ENCODE measurements around the gene SLC1A7. TPM values are rescaled to one million over a fixed set of nuclear protein-coding genes. Genes with fewer than 3 reads are reported as not detected.
A peak's percentile ranks its signal among the peaks of the same experiment; 100 is the strongest.

Gene SLC1A7
- total and polyA plus RNA-seq, 5 experiments from 2014 or later = not detected

DNA sequence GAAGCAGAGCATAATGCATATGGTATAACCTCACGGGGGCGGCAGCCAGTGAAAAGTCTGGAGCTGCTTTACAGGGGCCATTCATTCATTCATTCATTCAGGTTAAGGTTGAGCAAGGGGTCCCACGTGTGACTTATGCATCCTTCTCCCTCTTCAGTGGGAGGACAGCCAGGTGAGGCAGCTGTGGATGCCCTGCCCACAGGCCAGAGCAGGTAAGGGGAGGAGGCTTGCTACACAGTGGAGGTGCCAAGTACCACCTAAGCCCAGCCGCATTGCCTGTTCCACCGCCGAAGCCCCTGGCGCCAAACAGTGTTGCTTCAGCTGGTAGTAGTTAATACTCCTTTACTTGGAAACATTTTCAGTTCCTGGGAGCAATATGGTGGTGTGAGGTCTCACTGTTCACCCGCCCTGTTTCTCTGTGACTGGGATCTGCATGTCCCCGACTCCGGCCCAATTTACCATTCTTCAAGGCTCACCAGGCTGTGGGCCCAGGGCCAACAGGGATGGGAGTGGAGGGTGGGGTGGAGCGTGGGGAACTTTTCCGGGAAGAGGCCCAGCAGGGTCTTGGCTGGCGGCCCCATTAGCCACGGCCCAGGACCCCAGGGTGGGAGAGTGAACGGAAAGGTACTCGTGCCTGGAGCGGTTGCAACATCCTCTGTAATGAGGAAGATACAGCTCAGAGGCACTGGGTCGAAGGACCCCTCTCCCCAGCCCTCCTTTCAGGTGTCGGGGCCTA, 81.1 kb downstream of the SLC1A7 start:
- DNase-seq (no peak), ATAC-seq (no peak)
- POLR2A ChIA-PET = no interaction called here
- Mint-ChIP-seq H3K27ac (no peak overlapping the region), H3K9me3 (peaks cover 0 to 3% (median 0%) of the 10 kb centered on the region in 9 donors), H3K36me3 (peaks cover 0 to 2% (median 0%) of the 10 kb centered on the region in 3 donors), H3K4me3 (peak overlapping the region; percentile 14 to 82 (median 68)), H3K4me1 (peaks cover 8 to 20% (median 13%) of the 10 kb centered on the region in 4 donors), H3K27me3 (peaks cover 19 to 56% (median 27%) of the 10 kb centered on the region in 5 donors)

DNA sequence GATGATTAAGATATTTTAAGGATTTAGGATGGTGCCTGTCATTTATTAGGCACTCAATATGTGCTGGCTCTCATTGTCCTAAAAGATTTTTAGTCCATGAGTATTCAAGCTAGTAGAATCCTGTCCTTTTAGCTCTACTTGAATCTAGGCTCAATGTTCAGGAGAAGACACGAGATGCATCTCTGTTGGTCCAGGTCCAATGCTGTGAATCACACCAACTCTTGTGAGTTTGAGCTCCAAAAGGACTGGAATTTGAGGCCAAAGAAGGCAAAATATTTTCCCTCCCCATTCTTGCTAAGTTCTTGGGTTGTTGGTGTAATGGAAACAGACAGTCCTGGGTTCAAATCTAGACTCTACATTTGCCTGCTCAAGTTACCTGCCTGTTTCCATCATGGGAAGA, 81.9 kb downstream of the SLC1A7 start:
- peaks cover 0 to 2% (median 0%) of the 10 kb centered on the region in 3 donors for H3K36me3 Mint-ChIP-seq
- ATAC-seq (no peak), DNase-seq (no peak)
- H3K27me3 Mint-ChIP-seq = peaks cover 17 to 49% (median 25%) of the 10 kb centered on the region in 5 donors
- peak overlapping the region in 2 of 10 donors; percentile 24 to 71 for H3K4me3 Mint-ChIP-seq
- peaks cover 8 to 20% (median 13%) of the 10 kb centered on the region in 4 donors for H3K4me1 Mint-ChIP-seq
- H3K27ac Mint-ChIP-seq = no peak overlapping the region
- POLR2A ChIA-PET = no interaction called here
- peaks cover 0 to 3% (median 0%) of the 10 kb centered on the region in 9 donors for H3K9me3 Mint-ChIP-seq

DNA sequence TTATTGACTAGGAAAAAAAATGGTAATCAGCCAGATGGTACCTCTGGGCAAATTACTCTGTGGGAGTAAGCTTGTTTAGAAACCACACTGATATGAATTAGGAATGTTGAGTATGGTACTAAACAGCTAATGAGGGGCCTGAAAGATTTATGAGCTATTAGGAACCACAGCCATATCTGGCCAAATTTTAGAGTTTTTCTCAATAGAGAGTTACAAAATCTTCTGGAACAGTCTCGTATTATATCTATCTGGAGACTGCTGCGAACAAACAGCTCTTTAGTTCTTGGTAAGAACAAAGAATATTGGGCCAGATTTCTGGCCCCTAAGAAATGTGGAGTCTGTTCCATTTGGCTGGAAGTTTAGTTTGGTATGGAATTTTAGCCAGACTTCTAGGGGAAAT, 85.3 kb downstream of the SLC1A7 start:
- POLR2A ChIA-PET = no interaction called here
- ATAC-seq (no peak), DNase-seq (no peak)
- H3K36me3 Mint-ChIP-seq = peaks cover 0 to 26% (median 15%) of the 10 kb centered on the region in 3 donors
- peaks cover 0 to 2% (median 1%) of the 10 kb centered on the region in 4 donors for H3K4me1 Mint-ChIP-seq
- H3K27ac Mint-ChIP-seq = no peak overlapping the region
- no peak overlapping the region for H3K4me3 Mint-ChIP-seq
- H3K9me3 Mint-ChIP-seq = no peaks in the 10 kb centered on the region
- peaks cover 0 to 17% (median 5%) of the 10 kb centered on the region in 5 donors for H3K27me3 Mint-ChIP-seq

DNA sequence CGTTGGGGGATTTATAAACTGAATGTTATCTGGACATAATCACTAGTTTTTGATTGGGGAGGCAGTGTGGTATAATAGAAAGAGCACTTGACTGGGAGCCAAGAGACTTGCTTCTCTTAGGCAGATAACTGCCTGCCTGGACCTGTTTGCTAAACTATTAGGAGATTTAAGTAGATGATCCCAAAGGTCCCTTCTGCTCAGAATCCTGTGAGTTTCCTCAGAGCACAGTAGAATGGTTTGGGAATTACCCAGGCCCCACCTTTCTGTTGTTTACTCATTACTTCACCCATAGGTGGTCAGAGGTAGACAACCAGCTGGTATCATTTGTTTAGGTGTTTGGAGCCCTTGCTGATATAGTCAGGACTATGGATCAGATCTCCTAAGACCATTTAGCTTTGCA, 90.8 kb downstream of the SLC1A7 start:
- POLR2A ChIA-PET = no interaction called here
- no peak for DNase-seq
- Mint-ChIP-seq H3K4me3 (no peak overlapping the region), H3K4me1 (peaks cover 0 to 2% (median 0%) of the 10 kb centered on the region in 4 donors), H3K27ac (no peak overlapping the region), H3K36me3 (peaks cover 0 to 71% (median 30%) of the 10 kb centered on the region in 3 donors), H3K27me3 (no peaks in the 10 kb centered on the region), H3K9me3 (no peaks in the 10 kb centered on the region)
- no peak for ATAC-seq

DNA sequence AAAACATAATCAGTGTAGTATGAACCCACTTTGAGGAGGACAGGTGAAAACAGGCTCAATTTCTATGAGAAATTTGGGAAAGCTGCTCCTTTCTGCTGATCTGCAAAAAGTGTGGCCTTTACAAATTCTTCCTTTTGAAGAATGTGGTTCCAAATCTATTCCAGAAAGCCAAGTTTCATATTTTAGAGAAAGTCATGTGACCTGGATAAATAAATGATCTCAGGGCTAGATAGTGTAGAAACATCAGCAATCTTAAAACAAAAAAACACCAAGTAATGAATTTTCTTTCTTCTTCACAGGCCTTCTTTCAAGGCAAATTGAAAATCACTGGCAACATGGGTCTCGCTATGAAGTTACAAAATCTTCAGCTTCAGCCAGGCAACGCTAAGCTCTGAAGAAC, 92.1 kb downstream of the SLC1A7 start:
- POLR2A ChIA-PET = no interaction called here
- no peak for DNase-seq
- H3K9me3 Mint-ChIP-seq = no peaks in the 10 kb centered on the region
- ATAC-seq = no peak
- no peaks in the 10 kb centered on the region for H3K27me3 Mint-ChIP-seq
- H3K4me3 Mint-ChIP-seq = no peak overlapping the region
- peak overlapping the region in 1 of 10 donors; percentile 57 for H3K27ac Mint-ChIP-seq
- peaks cover 0 to 82% (median 33%) of the 10 kb centered on the region in 3 donors for H3K36me3 Mint-ChIP-seq
- H3K4me1 Mint-ChIP-seq = peaks cover 0 to 2% (median under 1%) of the 10 kb centered on the region in 4 donors

DNA sequence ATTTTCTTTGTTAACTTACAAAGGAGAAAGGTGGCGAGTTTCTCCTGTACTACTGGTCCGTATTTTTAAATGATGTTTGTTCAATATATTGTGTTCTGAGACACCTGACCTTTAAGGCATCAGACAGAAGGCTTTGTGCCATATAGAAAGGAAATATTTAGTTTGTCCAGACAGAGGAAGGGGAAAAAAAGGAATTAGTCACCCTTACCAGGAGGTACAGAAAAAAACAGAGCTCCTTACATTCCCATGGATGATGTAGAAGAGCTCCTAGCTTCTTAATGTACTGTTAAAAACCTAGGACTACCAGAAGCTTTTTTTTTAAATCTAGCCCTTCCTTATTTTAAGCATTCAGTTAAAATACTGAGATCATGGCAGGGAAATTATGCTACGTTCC, 92.9 kb downstream of the SLC1A7 start:
- Mint-ChIP-seq H3K36me3 (peaks cover 0 to 83% (median 31%) of the 10 kb centered on the region in 3 donors), H3K27me3 (no peaks in the 10 kb centered on the region), H3K4me3 (no peak overlapping the region), H3K9me3 (no peaks in the 10 kb centered on the region), H3K4me1 (peaks cover 0 to 2% (median under 1%) of the 10 kb centered on the region in 4 donors), H3K27ac (no peak overlapping the region)
- DNase-seq = no peak
- POLR2A ChIA-PET = no interaction called here
- no peak for ATAC-seq

DNA sequence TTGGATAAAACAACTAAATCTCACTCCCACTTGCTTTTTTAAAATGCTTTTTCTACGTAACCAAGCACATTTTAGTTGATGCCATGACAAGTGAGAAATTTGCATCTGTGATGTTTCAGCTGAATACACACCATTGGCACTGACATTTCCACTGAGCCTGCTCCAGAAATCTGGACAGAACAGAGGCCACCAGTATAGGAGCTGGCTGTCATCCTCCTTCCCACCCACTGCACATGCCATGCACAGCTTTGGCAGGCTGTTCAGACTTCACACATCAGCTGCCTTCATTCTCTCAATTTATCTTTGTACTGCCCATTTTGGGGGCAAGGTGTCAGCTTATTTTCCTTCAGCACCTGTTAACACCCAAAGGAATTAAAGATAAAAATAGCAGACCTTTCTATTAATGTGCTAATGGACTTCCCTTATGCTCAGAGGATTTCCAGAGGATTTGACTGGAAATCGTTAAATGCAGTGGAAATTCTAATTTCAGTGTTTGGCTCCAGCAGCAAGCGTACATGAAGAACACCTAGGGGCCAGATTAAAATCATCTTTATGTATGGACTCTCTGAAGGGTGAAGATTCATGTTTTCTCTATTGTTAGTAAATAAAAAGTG, 93.4 kb downstream of the SLC1A7 start:
- no peaks in the 10 kb centered on the region for H3K9me3 Mint-ChIP-seq
- peaks cover 0 to 2% (median under 1%) of the 10 kb centered on the region in 4 donors for H3K4me1 Mint-ChIP-seq
- H3K36me3 Mint-ChIP-seq = peaks cover 0 to 85% (median 30%) of the 10 kb centered on the region in 3 donors
- no peak overlapping the region for H3K4me3 Mint-ChIP-seq
- ATAC-seq (no peak), DNase-seq (no peak)
- H3K27me3 Mint-ChIP-seq = no peaks in the 10 kb centered on the region
- POLR2A ChIA-PET = no interaction called here
- no peak overlapping the region for H3K27ac Mint-ChIP-seq

DNA sequence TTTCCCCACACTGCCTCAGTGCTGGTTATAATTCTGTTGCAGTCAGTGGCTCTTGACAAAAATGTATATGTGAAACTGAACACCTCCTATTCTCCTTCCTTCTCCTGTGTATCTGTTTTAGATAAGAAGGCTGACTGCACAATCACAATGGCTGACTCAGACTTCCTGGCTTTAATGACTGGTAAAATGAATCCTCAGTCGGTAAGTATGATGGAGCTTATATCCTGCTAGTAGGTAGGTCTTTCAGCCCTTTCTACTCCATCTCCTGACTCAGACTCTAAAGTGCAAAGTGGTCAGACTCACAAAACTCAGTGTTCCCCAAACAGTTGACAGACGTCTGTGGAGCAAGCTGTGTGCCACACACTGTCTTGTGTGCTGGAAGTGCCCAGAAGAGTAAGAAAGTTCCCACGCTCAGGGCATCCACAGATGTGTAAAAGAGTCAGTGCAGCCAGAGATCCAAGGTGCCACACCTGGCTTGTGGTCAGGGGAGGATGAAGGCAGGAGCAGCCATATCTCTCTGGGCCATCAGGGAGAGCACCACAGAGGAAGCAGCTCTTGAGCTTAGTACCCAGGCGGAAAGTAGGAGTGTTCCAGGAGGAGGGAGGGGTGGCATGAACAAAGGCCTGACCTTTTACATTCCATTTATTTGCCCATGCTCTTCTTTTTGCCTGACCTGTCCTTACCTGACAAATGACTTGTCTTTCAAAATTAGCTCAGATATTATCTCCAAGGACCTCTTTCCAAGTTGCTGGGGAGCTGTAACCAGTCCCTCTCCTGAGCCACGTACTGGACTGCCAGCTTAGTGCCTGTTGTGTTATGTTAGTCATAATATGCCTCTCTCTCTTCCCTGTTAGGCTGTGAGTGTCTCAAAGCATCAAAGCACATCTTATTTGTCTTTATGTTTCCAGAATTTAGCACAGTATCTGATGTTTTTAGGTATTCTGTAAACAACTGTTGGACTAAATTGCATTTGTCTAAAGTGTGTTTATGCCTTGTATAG, 94.4 kb downstream of the SLC1A7 start:
- POLR2A ChIA-PET = no interaction called here
- no peak for ATAC-seq
- no peaks in the 10 kb centered on the region for H3K27me3 Mint-ChIP-seq
- H3K36me3 Mint-ChIP-seq = peaks cover 0 to 78% (median 27%) of the 10 kb centered on the region in 3 donors
- no peak for DNase-seq
- no peaks in the 10 kb centered on the region for H3K9me3 Mint-ChIP-seq
- peak overlapping the region in 3 of 10 donors; percentile 1 to 61 (median 30) for H3K27ac Mint-ChIP-seq
- peaks cover 0 to 2% (median under 1%) of the 10 kb centered on the region in 4 donors for H3K4me1 Mint-ChIP-seq
- no peak overlapping the region for H3K4me3 Mint-ChIP-seq

DNA sequence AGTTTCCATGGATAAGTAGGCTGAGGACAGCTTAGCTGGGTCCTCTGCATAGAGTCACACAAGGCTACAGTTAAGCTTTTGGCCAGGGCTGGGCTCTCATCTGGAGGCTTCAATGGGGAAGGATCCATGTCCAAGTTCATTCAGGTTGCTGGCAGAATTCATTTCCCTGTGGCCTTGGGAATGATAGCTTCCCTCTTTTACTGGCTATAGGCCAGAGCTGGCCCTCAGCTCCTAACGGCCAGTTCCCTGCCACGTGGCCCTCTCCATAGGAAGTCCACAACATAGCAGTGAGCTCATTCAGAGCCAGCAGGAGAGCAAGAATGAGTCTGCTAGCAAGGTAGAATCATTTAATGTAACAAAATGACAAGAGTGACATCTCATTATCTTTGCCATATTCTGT, 95.5 kb downstream of the SLC1A7 start:
- H3K4me1 Mint-ChIP-seq = peaks cover 0 to 2% (median under 1%) of the 10 kb centered on the region in 4 donors
- POLR2A ChIA-PET = no interaction called here
- no peaks in the 10 kb centered on the region for H3K9me3 Mint-ChIP-seq
- H3K36me3 Mint-ChIP-seq = peaks cover 0 to 77% (median 16%) of the 10 kb centered on the region in 3 donors
- H3K27me3 Mint-ChIP-seq = no peaks in the 10 kb centered on the region
- DNase-seq (no peak), ATAC-seq (no peak)
- H3K4me3 Mint-ChIP-seq = no peak overlapping the region
- H3K27ac Mint-ChIP-seq = peak overlapping the region in 3 of 10 donors; percentile 30 to 49 (median 44)

DNA sequence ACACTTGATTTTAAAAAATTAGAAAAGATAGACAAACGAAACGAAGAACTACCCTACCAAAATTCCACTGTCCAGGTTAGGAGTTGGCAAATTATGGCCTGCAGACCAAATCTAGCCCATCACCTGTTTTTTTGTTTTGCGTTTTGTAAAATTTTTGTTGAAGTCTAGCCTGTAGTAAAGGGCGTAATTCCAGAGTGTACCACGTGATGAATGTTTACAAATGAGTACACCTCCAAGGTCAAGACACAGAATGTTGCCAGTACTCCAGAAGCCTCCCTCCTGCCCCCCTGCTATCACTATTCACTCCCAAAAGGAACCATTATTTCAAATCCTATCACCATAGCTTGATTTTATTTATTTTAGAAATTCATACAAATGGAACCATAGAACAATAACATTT, 97.5 kb downstream of the SLC1A7 start:
- no peak for ATAC-seq
- peaks cover 3 to 80% (median 13%) of the 10 kb centered on the region in 3 donors for H3K36me3 Mint-ChIP-seq
- POLR2A ChIA-PET = no interaction called here
- H3K9me3 Mint-ChIP-seq = no peaks in the 10 kb centered on the region
- H3K27me3 Mint-ChIP-seq = no peaks in the 10 kb centered on the region
- peak overlapping the region in 1 of 10 donors; percentile 31 for H3K27ac Mint-ChIP-seq
- DNase-seq = no peak
- peaks cover 0 to 8% (median under 1%) of the 10 kb centered on the region in 4 donors for H3K4me1 Mint-ChIP-seq
- no peak overlapping the region for H3K4me3 Mint-ChIP-seq

DNA sequence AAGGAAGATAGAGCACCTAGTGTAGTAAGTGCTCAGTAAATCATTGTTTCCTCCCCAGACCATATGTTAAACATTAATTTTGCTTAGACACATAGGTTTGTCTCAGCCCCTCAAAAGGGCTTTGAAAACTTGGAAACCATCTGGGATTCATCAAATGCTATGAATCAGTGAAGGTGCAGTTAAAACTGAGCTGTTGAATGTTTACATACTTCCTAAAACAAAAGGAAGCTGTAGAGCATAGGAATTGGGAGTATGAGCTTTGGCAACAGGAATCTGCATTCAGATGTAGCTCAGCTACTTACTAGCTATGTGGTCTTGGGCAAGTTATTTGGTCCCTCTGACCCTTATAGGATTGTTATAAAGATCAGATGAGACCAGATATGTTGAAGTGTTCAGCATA, 99.2 kb downstream of the SLC1A7 start:
- no peak for DNase-seq
- peaks cover 0 to 9% (median under 1%) of the 10 kb centered on the region in 4 donors for H3K4me1 Mint-ChIP-seq
- H3K27me3 Mint-ChIP-seq = no peaks in the 10 kb centered on the region
- POLR2A ChIA-PET = no interaction called here
- ATAC-seq = no peak
- no peak overlapping the region for H3K27ac Mint-ChIP-seq
- no peaks in the 10 kb centered on the region for H3K9me3 Mint-ChIP-seq
- H3K36me3 Mint-ChIP-seq = peaks cover 7 to 79% (median 24%) of the 10 kb centered on the region in 3 donors
- no peak overlapping the region for H3K4me3 Mint-ChIP-seq

DNA sequence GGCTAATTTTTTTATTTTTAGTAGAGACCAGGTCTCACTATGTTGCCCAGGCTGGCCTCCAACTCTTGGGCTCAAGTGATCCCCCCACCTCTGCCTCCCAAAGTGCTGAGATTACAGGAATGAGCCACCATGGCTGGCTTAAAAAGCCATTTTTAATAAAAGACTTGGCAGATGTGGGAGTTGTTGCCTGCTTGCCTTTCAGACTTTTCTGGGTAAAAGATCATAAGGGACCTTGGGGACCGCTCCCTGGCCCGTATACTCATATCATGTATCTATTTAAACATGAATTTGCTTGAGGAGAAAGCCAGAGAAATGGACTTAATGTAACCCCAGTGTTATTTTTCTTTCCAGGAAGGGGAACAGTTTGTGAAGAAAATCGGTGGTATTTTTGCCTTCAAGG, 103.9 kb downstream of the SLC1A7 start:
- no peaks in the 10 kb centered on the region for H3K27me3 Mint-ChIP-seq
- H3K9me3 Mint-ChIP-seq = no peaks in the 10 kb centered on the region
- ATAC-seq (no peak), DNase-seq (no peak)
- POLR2A ChIA-PET = no interaction called here
- H3K4me3 Mint-ChIP-seq = no peak overlapping the region
- H3K4me1 Mint-ChIP-seq = peaks cover 0 to 8% (median 1%) of the 10 kb centered on the region in 4 donors
- H3K36me3 Mint-ChIP-seq = peaks cover 7 to 63% (median 27%) of the 10 kb centered on the region in 3 donors
- H3K27ac Mint-ChIP-seq = peak overlapping the region in 1 of 10 donors; percentile 57

All from naive thymus-derived CD8-positive, alpha-beta T cell (primary cell).